OCI-M2 (cell line): Measurements from ENCODE around the gene SUPT20H.
"Not testable (repeated sequence)": the region's sequence is repeated elsewhere in the genome, so short reads cannot be mapped to it uniquely, and the experiment has no call there.

Experiments
- DNase-seq: peaks from one replicate; lab custom pipeline; 2025; ENCODE audit not compliant: unreplicated experiment; lab: John Stamatoyannopoulos, UW

The SUPT20H gene

DNA sequence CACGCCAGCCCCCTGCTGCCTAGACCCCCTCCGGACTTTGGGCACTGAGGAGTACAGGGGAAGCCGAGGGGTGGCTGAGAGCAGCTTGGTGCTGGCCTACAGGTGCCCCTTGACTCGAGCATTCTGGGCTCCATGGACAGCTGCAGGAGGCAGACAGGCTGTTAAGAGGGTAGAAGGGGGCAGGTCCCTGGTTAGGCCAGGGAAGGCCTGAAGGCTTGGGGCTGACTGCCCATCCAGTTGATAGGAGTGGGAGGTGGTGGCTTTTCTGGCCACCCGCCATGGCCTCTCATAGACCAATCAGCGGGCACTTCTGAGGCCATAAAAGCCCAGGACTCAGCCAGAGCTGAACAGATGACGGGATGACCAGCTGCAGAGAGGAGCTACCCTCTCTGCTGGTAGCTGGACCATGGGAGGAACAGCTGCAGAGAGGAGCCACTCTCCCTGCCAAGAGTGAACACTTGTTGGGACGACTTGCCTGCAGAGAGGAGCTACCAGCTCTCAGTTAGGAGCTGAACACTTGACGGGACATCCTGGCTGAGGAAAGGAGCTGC, 10.7 kb upstream of the SUPT20H start:
- DNase-seq: no peak

DNA sequence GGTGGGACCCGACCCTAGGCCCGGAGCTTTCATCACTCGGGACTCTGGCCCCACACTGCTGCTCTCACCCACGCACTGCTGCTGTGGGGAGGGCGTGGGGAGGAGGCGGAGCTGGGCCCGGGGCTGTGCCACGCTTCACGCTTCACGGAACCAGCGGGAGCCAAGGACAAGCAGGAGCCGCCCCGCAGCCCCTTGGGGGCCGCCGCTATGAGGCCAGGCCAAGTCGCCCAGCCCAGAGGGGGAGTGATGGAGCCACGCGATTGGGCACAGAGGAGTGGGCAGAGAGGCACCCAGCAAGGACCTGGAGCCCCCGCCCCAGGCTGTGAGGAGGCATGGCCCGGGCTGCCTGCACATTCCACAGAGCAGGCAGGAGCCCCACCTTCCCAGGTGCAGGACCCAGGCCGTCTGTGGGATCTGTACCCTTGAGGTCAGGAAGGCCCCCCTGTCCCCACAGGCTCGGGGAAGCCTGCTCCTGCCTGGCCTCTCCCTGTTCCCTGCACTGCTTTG, 10.2 kb upstream of the SUPT20H start:
- DNase-seq: no peak

DNA sequence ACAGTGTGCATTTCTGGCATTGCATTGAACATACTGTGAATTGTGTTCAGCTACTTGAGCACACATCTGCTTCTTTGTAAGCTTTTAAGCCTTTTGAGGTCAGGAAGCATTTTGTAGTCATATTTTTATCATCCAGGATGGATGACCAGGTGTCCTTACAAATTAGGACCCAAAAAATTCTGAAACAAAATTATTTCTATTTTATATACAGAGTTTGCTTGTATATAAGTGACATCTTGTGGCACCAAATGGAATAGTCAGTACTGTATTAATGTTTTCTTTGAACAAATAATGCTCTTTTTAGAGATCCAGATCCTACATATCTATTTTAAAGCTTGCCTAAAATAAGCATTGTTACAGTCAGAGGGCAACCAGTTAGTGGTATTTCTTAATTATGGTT, 9.5 kb upstream of the SUPT20H start:
- DNase-seq: no peak

DNA sequence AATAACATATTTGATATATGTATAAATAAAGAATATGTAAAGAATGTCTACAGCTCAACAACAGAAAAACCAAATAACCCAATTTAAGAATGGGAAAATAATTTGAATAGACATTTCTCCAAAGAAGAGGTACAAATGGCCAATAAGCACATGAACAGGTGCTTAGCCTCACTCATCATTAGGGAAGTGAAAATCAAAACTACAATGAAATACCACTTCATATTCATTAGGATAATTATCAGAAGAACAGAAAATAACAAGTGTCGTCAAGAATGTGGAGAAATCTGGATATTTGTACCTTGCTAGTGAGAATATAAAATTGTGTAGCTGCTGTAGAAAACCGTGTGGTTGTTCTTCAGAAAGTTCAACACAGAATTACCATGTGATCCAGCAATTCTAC, 8.4 kb upstream of the SUPT20H start:
- no peak for DNase-seq

DNA sequence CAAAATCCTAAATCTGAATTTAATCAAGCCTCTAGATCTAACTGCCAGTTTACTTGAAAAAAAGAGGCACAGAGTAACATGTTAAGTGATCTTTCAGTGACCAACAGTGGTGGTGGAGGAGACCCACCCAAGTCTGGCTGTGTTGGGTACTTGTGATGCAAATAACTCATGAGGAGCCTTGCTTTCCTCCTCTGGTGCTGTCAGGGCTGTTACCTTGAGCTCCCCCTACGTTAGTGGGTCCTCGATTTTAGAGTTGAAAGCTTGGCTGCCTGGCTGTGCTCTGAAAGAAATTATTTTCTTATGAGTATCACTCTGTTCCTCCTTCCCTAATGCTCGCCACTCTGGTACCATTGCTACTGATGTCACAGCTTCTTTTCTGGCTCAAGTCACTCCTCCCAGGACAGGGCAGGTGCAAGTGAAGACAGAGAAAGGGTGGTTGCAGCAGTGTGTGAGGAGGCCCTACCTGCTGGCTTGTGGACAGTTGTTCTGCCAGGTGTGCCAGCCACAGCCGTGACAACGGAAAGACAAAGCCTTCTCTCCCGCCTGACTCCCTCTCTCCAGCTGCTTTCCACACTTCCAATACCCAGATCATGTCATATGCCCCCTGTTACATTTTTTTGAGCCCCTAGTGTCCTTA, 6.5 kb upstream of the SUPT20H start:
- DNase-seq: no peak

DNA sequence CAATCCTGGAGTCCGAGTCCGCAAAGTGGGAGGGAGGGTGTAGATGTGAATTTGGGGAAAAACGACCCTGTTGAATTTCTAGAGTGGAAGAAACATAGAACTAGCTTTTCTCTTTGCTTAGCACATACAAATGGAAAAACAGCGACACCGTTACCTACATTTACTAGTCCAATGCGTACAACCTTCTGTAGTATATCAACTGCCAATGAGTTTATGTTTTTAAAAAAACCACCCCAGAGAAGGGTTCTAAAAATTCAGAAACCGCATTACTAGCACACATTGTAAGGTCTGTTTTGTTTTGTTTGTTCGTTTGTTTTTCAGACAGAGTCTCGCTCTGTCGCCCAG, 332 bp upstream of the SUPT20H start:
- DNase-seq: no peak

DNA sequence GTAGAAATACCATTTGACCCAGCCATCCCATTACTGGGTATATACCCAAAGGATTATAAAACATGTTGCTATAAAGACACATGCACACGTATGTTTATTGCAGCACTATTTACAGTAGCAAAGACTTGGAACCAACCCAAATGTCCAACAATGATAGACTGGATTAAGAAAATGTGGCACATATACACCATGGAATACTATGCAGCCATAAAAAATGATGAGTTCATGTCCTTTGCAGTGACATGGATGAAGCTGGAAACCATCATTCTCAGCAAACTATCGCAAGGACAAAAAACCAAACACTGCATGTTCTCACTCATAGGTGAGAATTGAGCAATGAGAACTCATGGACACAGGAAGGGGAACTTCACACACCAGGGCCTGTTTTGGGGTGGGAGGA, 3.3 kb downstream of the SUPT20H start:
- not testable (repeated sequence) for DNase-seq

DNA sequence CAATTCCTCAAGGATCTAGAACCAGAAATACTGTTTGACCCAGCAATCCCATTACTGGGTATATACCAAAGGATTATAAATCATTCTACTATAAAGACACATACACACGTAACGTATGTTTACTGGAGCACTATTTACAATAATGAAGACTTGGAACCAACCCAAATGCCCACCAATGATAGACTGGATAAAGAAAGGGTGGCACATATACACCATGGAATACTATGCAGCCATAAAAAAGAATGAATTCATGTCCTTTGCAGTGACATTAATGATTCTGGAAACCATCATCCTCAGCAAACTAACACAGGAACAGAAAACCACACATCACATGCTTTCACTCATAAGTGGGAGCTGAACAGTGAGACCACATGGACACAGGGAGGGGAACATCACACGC, 6.4 kb downstream of the SUPT20H start:
- DNase-seq: not testable (repeated sequence)

DNA sequence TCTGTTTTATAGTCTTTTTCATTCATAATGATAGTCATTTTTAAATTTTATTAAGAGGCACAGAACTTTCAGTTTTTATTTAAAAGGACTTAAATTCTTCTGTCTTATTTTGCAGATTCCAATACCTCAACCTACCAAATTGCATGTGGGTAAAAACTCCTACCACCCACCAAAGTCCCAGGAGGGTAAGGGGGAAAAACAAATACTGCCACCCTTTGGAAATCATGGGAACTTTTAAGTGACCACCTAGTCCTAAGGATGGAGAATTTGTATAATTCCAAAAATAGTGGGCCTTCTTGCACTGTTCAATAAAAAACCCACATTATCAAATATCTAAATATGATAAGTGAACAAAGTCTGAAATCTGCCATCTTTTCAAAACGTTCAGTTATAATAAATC, 9.7 kb downstream of the SUPT20H start:
- DNase-seq: no peak

DNA sequence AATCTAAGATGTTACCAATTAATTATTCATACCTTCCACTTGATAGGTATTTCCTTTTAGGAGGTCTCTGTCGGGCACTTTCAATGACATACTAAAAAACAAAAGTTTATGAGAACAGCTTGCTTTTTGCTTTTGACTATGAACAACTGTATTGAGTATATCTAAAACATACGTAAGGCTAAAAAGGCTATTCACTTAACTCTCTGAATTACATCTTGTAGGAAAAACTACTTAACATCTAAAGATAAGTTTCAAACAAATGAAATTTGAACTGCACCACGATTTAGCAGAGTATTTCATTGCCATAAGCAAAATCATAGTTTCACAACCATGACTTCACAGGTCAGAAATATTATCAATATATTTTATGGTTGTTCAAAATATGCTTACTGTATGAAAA, 11.6 kb downstream of the SUPT20H start:
- no peak for DNase-seq

DNA sequence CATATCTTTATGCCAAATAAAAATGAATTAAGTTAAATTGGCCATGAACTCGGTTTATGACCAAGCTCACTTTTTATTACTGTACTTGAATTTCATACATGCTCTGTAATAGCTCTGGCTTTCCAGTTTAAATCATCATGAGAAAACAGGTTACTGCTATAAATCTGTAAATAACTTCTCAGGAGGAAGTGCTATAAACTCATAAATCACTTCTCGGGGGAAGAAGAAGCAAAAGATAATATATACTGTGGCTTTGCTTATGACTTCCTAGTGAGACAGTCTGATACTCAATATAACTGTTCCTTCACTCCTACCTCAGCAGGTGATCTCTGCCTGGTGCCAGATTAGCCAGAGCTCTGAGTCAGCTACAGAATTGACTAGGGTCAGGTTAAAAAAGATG, 12.5 kb downstream of the SUPT20H start:
- DNase-seq: no peak

DNA sequence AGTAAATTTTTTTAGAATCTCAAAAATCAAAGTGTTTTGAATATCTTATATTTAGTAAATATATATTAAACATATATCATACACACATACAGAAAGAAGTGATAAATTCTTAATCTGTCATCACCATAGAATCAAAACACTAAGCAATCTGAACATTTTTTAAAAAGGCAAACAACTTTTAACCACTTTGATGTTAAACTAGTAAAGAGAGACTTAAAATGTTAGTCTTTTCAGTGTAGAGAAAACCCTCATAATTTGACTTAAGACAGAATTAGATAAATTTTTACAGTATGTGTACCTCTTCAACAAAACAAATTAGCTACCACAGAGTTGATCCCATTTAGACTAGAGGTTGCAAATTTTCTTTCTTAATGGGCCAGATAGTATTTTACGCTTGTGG, 13.4 kb downstream of the SUPT20H start:
- no peak for DNase-seq

DNA sequence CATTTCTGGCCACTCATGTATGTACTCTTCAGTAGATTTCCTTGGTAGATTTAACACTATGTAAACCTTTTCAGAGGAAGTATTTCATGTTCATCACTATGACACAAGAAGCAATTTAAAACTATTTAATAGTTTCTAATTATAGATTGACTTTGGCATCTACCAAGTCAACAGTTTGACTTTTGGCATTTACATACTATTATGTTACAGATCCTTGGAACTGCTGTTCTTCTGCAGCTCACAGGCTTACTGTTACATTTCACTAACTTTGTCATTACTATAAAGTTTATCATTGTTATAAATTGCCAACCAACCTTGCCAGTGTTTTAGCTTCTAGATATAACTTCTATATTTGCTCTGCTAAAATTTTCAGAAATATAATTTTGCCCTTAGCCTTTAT, 18.7 kb downstream of the SUPT20H start:
- no peak for DNase-seq

DNA sequence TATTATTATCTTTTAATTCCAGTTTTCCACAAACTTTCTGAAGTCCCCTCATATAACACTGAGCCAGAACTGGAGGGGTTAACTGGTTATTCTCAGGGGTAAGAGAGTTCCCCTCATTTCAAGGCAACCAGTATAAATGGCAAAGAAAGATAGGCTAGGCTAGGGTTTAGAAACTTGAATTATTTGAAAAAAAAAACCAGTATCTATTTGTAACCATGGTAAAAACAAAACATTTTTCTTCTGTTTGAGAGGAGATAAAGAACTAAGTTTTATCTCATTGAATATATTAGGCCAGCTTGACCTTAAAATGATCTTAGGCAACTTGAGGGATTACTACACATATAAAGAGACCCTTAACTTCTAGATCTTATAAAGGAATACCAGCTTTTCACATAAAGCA, 19.6 kb downstream of the SUPT20H start:
- DNase-seq: no peak

DNA sequence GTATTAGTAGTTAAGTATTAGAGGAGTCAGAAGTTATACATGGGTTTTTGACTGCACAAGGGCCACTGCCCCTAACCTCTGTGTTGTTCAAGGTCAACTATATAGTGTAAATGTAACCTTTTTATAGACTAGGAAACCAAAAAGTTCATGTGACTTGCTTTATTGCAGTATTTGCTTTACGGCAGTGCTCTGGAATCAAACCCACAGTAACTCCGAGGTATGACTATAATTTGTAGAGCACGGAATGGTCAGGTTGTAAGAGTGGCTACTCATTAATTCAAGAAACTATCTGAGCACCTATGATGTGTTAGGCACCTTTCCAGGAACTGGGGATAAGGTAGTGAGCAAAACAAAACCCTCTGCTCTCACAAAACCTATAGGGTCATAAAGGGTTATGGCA, 22.2 kb downstream of the SUPT20H start:
- DNase-seq: no peak

DNA sequence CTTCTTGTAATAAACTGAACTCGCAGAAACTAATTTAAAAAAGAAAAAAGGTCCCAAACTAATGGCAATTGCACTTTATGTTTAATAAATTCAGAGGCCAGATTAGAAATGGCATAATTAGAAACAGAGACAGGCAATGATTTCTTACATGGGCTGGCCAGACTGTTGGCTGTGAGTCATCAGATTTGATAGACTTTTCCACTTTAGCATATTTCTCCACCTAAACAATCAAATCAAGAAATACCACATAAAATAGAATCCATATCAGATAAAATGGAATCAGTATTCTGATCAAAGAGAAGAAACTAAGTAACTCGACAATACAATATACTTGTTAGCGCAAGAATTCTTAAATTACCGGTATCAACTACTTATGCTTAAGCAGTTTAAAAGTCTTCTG, 29.9 kb downstream of the SUPT20H start:
- DNase-seq: no peak

DNA sequence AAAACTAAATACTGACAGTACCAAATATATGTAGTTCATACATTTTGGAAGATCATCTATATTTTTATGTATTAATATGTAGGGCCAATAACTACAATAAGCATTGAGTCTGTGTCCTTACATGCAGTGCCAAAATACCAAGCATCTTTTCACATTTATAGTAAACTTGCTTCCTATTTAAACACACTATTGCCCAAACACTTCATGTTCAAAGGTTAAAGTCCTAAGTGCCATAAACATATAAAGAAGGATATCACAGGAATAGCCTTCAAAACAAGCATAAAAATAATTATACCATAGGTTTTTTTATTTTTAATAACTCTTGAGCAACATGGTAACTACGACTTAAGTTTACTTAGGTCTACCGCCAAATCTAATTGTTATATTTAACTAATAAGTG, 31.8 kb downstream of the SUPT20H start:
- no peak for DNase-seq

DNA sequence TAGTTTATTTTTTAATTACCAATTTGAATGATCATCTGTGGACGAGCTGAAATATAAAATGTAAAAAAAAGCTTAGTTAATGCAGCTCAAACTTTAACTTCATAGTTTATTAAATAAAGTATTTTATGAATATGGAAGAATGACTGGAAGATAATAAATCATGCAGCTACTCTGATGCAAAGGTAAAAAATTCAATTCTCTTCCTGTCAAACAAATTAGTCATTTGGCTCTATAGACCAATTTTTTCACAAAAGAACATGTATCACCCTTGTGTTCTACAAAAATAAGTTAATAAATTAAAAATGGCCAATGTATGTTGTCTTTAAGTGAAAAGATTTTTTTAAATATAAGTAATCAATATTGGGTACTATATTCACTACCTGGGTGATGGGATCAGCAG, 32.7 kb downstream of the SUPT20H start:
- no peak for DNase-seq

DNA sequence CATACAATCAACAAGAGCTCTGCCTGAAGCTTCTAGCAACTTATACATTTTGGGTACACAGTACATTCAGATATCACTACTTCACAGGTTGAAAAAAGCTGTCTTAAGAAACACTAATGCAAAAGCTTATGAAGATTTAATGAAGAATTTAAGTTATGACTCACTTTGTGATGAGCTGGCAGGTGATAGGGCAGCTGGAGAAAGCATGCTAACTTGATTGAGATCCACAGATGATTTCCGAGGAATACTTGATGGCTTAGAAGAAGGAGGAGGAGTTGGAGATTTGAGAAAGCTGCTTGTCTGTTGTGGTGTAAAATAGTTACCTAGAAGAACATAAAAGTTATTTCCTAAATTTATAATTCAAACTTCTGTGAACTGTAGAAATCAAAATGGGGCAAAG, 35.6 kb downstream of the SUPT20H start:
- no peak for DNase-seq

DNA sequence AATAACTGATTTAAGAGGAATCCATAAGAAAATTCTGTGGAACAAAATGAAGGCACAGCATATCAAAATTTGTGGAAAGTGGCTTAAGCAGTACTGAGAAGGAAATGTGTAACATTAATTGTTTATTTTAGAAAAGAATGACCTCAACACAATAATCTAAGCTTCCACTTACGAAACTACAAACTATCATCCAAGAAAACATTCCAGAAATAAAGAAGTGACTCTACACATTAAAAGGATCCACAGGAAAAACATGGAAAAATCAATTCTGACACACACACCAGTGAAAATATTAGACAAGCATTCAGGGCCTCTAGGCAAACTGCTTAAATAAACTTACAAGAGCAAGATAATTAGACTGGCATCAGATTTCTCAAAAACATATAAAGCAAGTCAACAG, 44.9 kb downstream of the SUPT20H start:
- no peak for DNase-seq

DNA sequence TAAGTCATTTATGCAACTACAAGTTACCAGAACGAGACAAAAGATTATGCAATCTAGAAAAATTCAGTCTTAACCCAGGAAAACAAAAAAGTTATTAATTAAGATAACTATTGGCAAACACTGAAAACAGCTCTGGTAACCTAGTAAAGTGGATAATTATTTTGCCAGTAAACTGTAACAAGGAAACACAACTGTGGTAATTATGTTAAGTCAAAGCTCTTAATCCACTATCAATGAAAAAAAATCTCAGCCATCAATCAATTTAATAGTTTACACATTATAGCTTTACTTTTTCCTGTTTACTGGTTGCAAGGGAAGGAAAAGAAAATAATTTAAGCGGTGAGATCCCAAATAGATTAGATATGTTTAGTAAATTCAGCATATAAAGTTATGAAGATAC, 47.7 kb downstream of the SUPT20H start:
- no peak for DNase-seq

DNA sequence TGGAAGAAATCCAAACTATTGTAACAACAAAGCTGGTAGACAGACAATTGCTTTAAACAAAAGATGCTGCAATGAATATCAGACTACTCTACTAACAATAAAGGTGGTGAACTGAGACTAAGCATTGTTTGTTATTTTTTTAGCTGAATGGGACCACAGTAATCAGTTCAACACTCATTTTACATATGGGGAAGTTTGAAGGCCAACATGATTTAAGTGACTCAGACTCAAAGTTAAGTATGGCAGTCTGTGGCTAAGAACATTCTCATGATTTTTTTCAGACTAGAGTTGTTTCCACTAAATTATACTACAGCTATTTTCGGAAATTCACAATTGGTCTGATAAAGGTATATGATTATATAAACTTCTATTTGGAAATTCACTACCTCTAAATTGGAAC, 48.5 kb downstream of the SUPT20H start:
- DNase-seq: no peak

DNA sequence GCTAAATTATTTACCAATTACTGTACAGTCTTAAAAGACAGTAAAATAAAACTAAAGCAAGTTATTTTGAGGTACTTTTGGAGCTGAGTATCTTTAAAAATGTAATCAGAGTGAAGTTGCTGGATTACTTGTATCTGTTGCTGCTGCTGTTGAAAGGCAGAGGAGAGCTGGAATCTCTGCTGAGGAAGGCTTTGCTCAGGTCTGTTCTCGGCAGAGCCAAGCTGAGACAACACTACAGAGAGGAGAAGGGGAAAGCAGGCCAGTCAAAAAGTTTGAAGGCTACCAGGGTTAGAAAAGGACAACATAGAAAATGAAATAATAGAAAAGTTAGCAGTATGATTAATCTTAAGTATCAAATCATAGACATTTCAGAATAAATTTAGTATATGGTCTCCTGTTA, 49.1 kb downstream of the SUPT20H start:
- DNase-seq: no peak
